Stimulated activated CD8-positive, alpha-beta memory T cell treated with anti-CD3 and anti-CD28 coated beads, Interleukin-12 subunit alpha, Interleukin-12 subunit beta, amount 100 ng/mL, for 4 hours (primary cell): Measurements from ENCODE around the gene QARS1.

Experiments
- DNase-seq: peaks from one replicate; pipeline ENCODE4 v3.0.0-alpha.2; 2020; ENCODE audit warnings: low read depth

Gene QARS1

GRCh38 chr3:49104427-49105291 lies at the start of gene QARS1:
QARS1 (minus strand) TSS chr3:49104757; CDS start chr3:49104733, 24 bp downstream.
- DNase-seq = peak; percentile 71

GRCh38 chr3:49153349-49153912 lies 48.9 kb upstream of the QARS1 start:
- no peak for DNase-seq

DNA sequence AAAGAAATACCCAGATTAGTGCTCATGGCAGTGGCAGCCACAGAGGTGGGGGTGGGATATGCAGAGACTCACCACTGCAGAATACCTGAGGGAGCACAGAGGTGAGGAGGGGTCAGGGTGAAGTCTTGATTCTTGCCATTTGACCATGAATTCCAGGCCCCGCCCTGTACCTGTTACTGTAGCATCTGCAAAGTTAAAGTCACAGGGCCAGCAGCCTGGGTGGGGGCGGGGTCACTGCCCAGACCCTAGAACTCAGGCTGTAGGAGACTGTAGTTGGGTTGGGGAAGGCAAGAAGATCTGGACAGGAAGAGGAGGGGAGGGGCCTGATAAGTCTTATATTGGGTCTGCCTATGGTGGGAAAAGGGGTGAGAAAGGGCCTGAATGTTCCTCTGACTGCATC lies 47.1 kb upstream of the QARS1 start:
- DNase-seq = no peak

- no peak for DNase-seq
Measured at GRCh38 chr3:49148159-49148558, 43.6 kb upstream of the QARS1 start.

DNA sequence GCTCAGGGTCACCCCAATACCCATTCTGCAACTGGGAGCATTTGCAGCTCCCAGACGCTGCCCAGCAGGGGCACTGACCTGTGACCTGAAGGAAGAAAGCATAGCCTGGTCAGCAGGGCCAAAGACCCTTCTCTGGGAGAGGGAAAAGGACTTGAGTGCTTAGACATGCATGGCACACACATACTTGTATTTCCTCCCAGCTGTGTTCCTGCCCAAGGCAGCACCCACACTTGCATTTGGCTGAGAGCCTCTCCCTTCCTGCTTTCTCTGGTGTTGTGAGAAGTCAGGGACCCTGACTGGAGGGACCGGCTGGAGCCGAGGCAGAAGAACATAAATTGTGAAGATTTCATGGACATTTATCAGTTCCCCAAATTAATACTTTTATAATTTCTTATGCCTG lies 35.5 kb upstream of the QARS1 start:
- no peak for DNase-seq

DNA sequence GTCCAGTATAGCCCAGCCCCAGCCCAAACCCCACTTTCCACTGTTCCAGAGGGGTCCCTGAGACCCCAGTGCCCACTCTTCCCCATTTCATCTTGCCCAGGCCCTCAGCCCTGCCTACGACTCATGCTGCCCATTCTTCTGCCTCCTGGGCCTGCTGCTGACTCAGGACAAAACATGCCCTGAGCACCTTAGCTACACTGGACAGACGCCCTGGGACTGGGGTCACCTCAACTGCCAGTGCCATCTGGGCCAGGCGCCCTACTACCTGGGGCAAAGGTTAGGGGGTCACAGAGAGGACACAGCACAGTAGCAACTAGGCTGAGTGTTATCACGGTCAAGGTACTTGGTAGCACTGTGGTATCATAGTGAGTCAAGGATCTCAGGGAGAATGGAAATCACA lies 30.9 kb upstream of the QARS1 start:
- DNase-seq = no peak

DNA sequence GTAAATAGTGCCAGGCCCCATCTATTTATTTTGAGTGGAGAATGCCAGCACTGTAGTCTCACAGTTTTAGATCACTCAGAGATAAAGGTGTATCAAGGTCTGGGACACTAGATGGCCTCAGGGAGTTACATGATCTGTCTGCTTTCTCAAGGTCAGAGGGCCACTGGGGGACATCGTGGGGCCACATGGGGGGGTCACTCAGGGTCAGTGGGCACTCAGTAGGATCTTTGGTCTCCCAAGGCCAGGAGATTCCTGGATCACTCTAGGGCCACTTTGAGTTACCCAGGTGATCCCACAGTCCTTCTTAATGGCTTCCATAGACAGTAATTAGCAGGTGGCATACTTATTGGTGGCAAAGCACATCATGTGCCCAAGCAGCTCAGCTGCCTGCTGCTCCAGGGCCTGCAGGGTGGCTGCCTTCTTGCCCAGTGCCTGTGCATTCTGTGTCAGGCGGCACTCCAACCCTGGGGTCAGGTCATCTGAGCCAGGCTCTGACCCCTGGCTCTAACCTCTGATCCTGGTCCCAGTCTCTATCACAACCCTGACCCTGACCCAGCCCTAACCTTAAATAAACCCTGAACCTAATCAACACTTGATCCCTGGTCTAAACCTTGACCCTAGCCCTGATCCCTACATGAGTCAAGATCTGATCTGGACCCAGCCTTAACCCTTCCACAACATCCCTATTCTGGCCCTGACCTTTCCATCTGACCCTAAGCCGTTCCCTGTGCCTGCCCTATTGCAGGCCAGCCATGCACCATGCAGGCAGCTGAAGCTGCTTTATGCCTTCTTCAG lies 30.1 kb upstream of the QARS1 start:
- no peak for DNase-seq

GRCh38 chr3:49133226-49133951 lies 28.8 kb upstream of the QARS1 start:
- DNase-seq = no peak

DNA sequence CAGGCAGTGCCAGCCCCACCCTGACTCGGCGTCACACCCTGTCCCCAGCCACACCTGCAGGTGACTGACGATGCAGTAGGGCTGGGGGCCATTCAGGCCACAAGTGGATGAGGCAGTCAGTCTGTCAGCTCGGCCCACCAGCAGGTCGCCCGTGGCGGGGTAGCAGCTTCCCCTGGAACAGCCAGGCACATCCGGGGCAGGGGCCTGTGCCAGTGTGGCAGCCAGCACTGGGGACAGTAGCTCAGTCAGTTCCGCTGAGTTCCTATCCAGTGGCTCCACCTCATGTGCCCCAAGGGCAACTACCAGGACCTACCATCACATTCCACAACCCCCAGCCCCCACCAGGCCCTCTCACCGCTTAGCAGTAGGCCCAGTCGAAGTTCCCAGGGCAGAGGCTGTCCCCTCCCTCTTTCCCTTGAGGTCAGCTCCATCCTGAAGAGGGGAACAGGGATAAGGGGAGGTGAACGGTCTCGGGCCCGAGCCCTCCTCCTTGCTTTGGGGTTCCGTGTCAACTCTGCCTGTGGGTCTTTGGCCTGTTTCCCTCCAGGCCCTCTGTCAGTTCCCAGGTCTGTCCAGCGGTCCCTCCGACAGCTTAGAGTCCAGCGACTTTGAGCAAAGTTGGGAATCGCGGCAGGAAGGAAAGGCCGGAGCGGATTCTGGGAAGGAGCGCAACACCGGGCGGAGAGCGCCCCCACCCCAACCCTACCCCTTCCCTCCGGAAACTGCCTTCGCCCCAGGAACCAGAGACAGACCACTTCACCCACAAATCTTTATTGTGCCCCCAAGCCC lies 28.1 kb upstream of the QARS1 start, which contains the start of gene LAMB2:
LAMB2 (minus strand) TSS at position 614 of the 789 bp plus-strand sequence; CDS start at position 431, 183 bp downstream.
- DNase-seq = no peak

DNA sequence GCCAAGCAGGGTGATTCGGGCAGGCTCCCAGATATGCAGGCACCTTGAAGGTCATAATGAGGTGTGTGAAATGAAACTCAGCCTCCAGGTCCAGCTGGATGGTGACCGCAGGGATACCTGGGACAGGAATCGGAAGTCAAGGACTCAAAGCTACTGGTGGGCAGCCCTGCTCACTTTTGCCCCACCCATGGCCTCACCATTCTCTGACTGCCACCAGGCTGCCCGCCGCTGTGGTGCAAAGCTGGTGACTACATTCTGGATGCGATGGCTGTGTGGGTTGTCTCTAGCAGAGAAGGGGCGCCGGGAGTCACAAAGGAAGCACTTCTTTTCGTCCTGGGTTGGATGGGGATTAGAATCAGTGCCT lies 27.5 kb upstream of the QARS1 start:
- no peak for DNase-seq

GRCh38 chr3:49131576-49131975 lies 27.0 kb upstream of the QARS1 start:
- DNase-seq = no peak

- no peak for DNase-seq
Measured at GRCh38 chr3:49131040-49131439, 26.5 kb upstream of the QARS1 start.

DNA sequence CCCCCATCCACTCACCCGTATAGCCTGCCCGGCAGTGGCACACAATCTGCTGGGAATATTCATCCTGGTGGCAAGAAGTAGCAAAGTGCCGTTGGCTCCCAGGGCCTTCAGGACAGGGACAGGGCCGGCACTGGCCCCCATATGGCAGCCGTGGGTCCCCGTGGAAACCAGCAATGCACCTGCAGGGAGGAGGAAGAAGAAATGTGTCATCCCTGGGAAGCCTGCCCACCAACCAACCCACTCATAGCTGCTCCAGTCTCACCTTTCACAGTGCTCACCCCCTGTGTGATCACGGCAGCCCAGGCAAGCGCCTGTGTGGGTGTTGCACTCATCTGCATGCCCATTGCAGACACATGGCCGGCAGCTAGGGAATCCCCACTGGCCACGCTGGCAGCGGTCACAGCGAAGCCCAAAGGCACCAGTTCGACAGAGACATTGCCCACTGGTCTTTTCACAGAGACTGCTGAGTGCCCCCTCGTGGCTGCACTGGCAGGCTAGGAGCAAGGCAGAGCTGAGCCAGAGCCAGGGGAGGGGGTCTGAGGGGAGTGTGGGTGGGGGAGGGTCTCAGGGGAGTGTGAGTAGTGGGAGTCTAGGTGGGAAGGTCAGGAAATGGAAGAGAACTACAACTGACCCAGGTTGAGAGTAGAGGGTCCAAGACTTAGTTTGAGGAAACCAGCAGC lies 20.6 kb upstream of the QARS1 start:
- no peak for DNase-seq

DNA sequence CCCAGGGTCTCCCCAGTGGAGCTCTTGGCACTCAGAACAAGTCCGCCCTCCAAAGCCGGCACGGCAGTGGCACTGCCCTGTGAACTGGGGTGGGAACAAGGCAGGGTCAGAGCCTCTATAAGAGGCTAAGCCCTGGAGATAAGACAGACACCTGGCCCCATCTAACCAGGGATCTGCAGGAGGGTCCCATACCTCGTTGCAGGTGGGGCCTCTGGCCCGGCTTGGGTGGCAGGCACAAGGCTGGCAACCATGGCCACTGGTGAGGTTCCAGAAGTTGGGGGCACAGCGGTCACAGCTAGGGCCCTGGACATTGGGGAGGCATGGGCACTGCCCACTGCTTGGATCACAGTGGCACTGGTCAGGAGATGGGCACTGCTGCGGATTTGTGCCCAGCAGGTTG lies 19.6 kb upstream of the QARS1 start:
- no peak for DNase-seq

DNA sequence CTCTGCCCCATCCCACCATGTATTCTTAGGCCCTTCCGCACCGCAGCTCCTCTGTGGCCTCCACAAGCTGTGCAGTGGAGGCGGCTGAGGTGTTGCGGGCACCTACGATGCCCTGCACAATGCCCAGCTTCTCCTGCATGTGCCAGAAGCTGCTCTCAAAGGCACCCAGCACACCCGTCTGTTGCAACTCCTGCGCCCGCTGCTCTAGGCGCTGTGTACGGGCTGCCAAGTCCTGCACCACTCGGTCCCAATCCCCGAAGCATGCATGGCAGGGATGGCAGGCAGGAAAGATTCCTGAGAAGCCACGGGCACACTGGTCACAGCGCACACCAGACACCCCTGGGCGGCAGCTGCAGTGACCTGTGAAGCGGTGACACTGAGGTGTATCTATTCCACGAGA lies 19.1 kb upstream of the QARS1 start:
- DNase-seq = no peak

DNA sequence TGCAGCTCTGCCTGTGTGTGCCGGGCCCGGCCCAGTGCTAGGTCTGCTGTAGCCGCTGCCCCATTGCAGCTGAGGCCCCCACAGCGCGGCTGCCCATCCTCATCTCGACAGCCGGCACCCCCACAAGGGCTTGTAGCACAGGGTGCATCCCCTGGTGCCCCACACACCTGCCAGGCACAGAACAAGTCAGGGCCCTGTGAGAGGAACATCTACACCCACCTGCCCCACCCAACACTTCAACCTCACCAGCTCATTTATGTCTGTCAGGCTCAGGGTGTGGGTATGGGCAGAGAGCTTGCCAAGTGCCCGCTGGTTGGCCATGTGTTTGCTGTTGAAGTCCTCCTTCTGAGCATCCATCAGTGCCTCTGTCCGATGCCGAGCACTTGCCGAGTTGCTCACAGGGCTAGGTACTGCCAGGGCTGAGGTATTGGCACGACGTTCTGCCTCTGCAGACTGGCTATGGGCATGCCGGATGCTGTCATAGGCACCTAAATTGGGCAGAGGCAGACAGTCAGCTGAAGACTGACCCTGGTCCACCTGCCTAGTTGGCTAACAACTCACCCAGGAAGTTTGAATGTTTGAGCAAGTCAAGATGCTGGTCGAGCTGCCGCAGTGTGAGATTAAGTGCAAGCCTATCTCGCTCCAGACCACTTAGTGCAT lies 18.5 kb upstream of the QARS1 start:
- no peak for DNase-seq

- DNase-seq = no peak
Measured at GRCh38 chr3:49122451-49122850, 17.9 kb upstream of the QARS1 start.

DNA sequence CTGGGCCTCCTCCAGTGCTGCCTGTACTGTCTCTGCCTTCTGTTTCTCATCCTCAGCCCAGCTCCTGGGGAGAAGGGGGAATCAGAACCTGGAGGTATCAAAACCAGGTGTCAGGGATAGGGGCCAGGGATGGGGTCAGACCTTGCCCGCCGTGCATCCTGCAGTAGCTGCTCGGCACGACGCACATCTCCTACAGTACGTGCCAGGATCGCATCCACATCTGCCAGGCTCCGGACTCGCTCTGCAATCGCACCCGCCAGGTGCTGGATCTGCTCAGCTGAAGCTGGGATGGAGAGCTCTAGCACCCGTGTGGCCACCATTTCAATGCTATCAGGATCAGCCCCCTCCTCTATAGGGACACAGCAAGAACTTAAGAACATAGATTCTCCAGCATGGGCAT lies 17.5 kb upstream of the QARS1 start:
- DNase-seq = no peak

DNA sequence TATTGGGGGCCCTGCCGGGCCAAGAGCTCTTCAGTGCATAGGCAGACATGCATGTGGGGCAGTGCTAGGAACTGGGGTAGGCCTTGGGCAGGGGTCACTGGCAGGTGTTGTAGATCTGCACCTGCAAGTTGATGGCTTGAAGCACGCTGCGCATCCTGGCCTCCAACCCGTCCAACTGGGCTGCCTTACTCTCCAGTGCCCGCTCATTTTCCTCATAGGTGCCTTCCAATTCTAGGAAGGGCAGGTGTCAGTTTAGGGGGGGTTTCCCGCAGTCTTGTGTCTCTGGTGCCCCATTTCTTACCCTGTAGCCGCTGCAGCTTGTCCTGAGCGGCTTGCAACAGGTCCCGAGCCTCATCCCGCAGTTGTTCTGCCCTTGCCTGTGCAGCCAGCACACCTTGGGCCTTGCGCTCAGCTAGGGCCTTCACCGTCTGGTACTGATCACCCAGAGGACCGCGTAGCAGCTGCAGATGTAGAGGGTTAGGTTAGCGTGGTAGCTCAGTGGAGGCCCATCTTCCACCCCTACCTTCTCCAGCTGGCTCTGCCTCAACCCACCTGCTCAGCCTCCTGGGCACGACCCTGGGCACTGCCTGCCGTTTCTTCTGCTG lies 16.7 kb upstream of the QARS1 start:
- no peak for DNase-seq
